HCT116 (cell line): ENCODE data around the gene NSD2. TPM values are rescaled to one million over a fixed set of nuclear protein-coding genes. Genes with fewer than 3 reads are reported as not detected.

Experiments used
- ATAC-seq: fragments of 200-7000 bp; cut with Tn5 transposase; 2 replicates; pipeline ENCODE4 v1.9.1; 2020; ENCODE audit warnings: mild to moderate bottlenecking, moderate library complexity
- BruUV-seq: library from RNA; stranded (reverse); fragments of 400-500 nt; replicated peaks from 2 replicates; lab custom pipeline; 2021; lab: Mats Ljungman, UMichigan
- CTCF ChIA-PET: fragments of 300-600 bp; sonication (Branson Sonifier 250); formaldehyde crosslinking; loops from one replicate; lab custom pipeline; 2021; ENCODE audit warnings: antibody characterized with exemption; lab: Charles Lee
- POLR2A ChIA-PET: fragments of 300-600, 350-600 bp; sonication (Branson Sonifier 250); formaldehyde crosslinking; loops from one replicate; lab custom pipeline; 2021; ENCODE audit warnings: antibody characterized with exemption; lab: Charles Lee
- RAD21 ChIA-PET, 2 experiments: fragments of 300-600 bp; sonication (Branson Sonifier 250); formaldehyde crosslinking; loops; one replicate each; lab custom pipeline; 2023; ENCODE audit warnings: low total read pairs in 2 of 2; ENCODE audit not compliant: uncharacterized antibody in 2 of 2, unreplicated experiment in 2 of 2, low non-redundant PET in 1 of 2; lab: Charles Lee
- DNase-seq: peaks from one replicate; pipeline ENCODE4 v3.0.0-alpha.2; 2010; ENCODE audit warnings: low read depth, low spot score
- H2AFZ ChIP-seq: fragments of 200-600 bp; shearing (Covaris generic), sonication (generic); 2 replicates; pipeline ENCODE4 v1.6.1; 2017; ENCODE audit warnings: low read depth, mixed run types, mixed read lengths, antibody characterized with exemption, low read length; ENCODE audit not compliant: poor library complexity, severe bottlenecking
- H3K27ac ChIP-seq: 2 replicates; pipeline ENCODE4 v1.5.1; 2012; ENCODE audit warnings: low read depth, low read length
- H3K27me3 ChIP-seq: fragments of 200-600 bp; sonication (generic); 2 replicates; pipeline ENCODE4 v1.6.1; 2016; ENCODE audit warnings: mixed run types, low read length, mixed read lengths; ENCODE audit not compliant: insufficient read depth
- H3K36me3 ChIP-seq, 2 experiments: fragments of 200-500 bp in 1 of 2; fragments of 200-600 bp in 1 of 2; sonication (Bioruptor generic) in 1 of 2; sonication (generic) in 1 of 2; 2 replicates each; pipeline versions ENCODE4 v1.5.1 to v1.6.1; 2014 to 2016; ENCODE audit warnings: low read length in 2 of 2, inconsistent platforms in 1 of 2, mixed read lengths in 1 of 2, mixed run types in 1 of 2; ENCODE audit not compliant: insufficient read depth in 2 of 2, control insufficient read depth in 1 of 2
- H3K4me1 ChIP-seq, 2 experiments: fragments of 200-600 bp in 1 of 2; sonication (generic) in 1 of 2; 2 replicates each; pipeline versions ENCODE4 v1.5.1 to v1.6.1; 2012 to 2017; ENCODE audit warnings: low read length in 2 of 2, inconsistent platforms in 1 of 2, mild to moderate bottlenecking in 1 of 2, mixed read lengths in 1 of 2, mixed run types in 1 of 2, moderate library complexity in 1 of 2; ENCODE audit not compliant: insufficient read depth in 2 of 2, control insufficient read depth in 1 of 2
- H3K4me2 ChIP-seq: fragments of 200-600 bp; sonication (generic); 2 replicates; pipeline ENCODE4 v1.6.1; 2017; ENCODE audit warnings: mixed run types, low read length, mixed read lengths
- H3K4me3 ChIP-seq, 2 experiments: fragments of 200-600 bp in 1 of 2; sonication (generic) in 1 of 2; replicated peaks in 1 of 2; 2 replicates each; pipeline ENCODE4 v1.5.1; 2011 to 2016; ENCODE audit warnings: low read length in 2 of 2, control low read depth in 1 of 2, low read depth in 1 of 2, mild to moderate bottlenecking in 1 of 2, mixed read lengths in 1 of 2, mixed run types in 1 of 2
- H3K79me2 ChIP-seq: fragments of 200-600 bp; sonication (generic); 2 replicates; pipeline ENCODE4 v1.6.1; 2017; ENCODE audit warnings: mild to moderate bottlenecking, mixed run types, low read length, moderate library complexity, mixed read lengths; ENCODE audit not compliant: insufficient read depth
- H3K9ac ChIP-seq: fragments of 200-600 bp; sonication (generic); 2 replicates; pipeline ENCODE4 v1.6.1; 2016; ENCODE audit warnings: low read length, mixed read lengths
- H3K9me2 ChIP-seq: fragments of 200-600 bp; sonication (generic), shearing (Covaris generic); 2 replicates; pipeline ENCODE4 v1.6.1; 2017; ENCODE audit warnings: mixed run types, mild to moderate bottlenecking, moderate library complexity; ENCODE audit not compliant: insufficient read depth
- H3K9me3 ChIP-seq, 2 experiments: fragments of 200-500 bp in 1 of 2; fragments of 200-600 bp in 1 of 2; sonication (Bioruptor generic) in 1 of 2; sonication (generic) in 1 of 2; 2 replicates each; pipeline ENCODE4 v1.6.1; 2014 to 2017; ENCODE audit warnings: low read length in 2 of 2, mixed read lengths in 2 of 2, inconsistent platforms in 1 of 2, low read depth in 1 of 2, mild to moderate bottlenecking in 1 of 2, mixed run types in 1 of 2, moderate library complexity in 1 of 2; ENCODE audit not compliant: control insufficient read depth in 1 of 2, insufficient read depth in 1 of 2
- H4K20me1 ChIP-seq: fragments of 200-600 bp; sonication (generic), shearing (Covaris generic); 2 replicates; pipeline ENCODE4 v1.6.1; 2017; ENCODE audit warnings: mixed run types, mild to moderate bottlenecking, moderate library complexity; ENCODE audit not compliant: insufficient read depth
- EGR1 ChIP-seq: IDR thresholded peaks from 2 replicates; pipeline ENCODE4 v1.6.1; 2012; ENCODE audit warnings: low read depth
- ELF1 ChIP-seq: IDR thresholded peaks from 2 replicates; pipeline ENCODE4 v1.6.1; 2012; ENCODE audit warnings: low read depth, borderline replicate concordance
- EZH2phosphoT487 ChIP-seq: fragments of 200-600 bp; IDR thresholded peaks from 2 replicates; pipeline ENCODE4 v1.6.1; 2018; ENCODE audit warnings: antibody characterized with exemption, borderline replicate concordance
- POLR2AphosphoS5 ChIP-seq: IDR thresholded peaks from 2 replicates; pipeline ENCODE4 v1.6.1; 2011; ENCODE audit warnings: mild to moderate bottlenecking, low read depth, low read length, moderate library complexity
- TCF7L2 ChIP-seq: IDR thresholded peaks from 2 replicates; pipeline ENCODE4 v1.7.0; 2011; ENCODE audit warnings: borderline replicate concordance, inconsistent platforms; ENCODE audit not compliant: insufficient read depth, insufficient read length; ENCODE audit errors: extremely low read depth
- ZBTB33 ChIP-seq: IDR thresholded peaks from 2 replicates; pipeline ENCODE4 v1.6.1; 2011; ENCODE audit warnings: mild to moderate bottlenecking, low read length, moderate library complexity; ENCODE audit not compliant: insufficient replicate concordance; ENCODE audit errors: extremely low read depth
- intact Hi-C: fragments of 100-400 bp; cut with micrococcal nuclease; formaldehyde crosslinking; loops from 2 replicates; pipeline ENCODE4 v1.10.0; 2022
- total RNA-seq: library from RNA; stranded (reverse); gene quantifications from one replicate; pipeline ENCODE4 v1.2.1, GENCODE V29; 2021; ENCODE audit not compliant: unreplicated experiment
- TF ChIP-seq, protein P1 (sequence below), 3 experiments: fragments of 200-600 bp in 1 of 3; sonication (generic) in 1 of 3; IDR thresholded peaks in 2 of 3; conservative IDR thresholded peaks in 1 of 3; 2 replicates each; pipeline ENCODE4 v1.5.1; 2012 to 2017; ENCODE audit warnings: low read depth in 2 of 3, low read length in 2 of 3, antibody characterized with exemption in 1 of 3, borderline replicate concordance in 1 of 3, control low read depth in 1 of 3, mild to moderate bottlenecking in 1 of 3, mixed read lengths in 1 of 3, mixed run types in 1 of 3, moderate library complexity in 1 of 3; ENCODE audit not compliant: insufficient read depth in 1 of 3
- TF ChIP-seq, protein P2 (sequence below): IDR thresholded peaks from 2 replicates; pipeline ENCODE4 v1.6.1; 2012
- TF ChIP-seq, protein P3 (sequence below): IDR thresholded peaks from 2 replicates; pipeline ENCODE4 v1.6.1; 2012

The NSD2 gene
- total RNA-seq, 1 experiment from 2014 or later, result 145 TPM

- Histone ChIP-seq H3K79me2 (peaks cover 79% of the 10 kb centered on the region), H3K36me3 (peaks cover 13 to 15% of the 10 kb centered on the region in 2 experiments), H4K20me1 (no peaks in the 10 kb centered on the region; the same call in 1 of the 2 replicates), H3K9me2 (no peaks in the 10 kb centered on the region), H3K27ac (no peak overlapping the region), H3K4me1 (no peaks in the 10 kb centered on the region), H3K4me2 (no peak overlapping the region), H3K4me3 (no peak overlapping the region), H3K9me3 (no peaks in the 10 kb centered on the region), H3K9ac (no peak overlapping the region), H3K27me3 (no peaks in the 10 kb centered on the region), H2AFZ (no peak overlapping the region)
- CTCF ChIA-PET, result no interaction called here
- POLR2A ChIA-PET, result no interaction called here
- intact Hi-C loops, result no loop called here
- TF ChIP-seq EGR1, result no peak
- no peak for TF ChIP-seq ELF1
- TF ChIP-seq, protein P1, sequence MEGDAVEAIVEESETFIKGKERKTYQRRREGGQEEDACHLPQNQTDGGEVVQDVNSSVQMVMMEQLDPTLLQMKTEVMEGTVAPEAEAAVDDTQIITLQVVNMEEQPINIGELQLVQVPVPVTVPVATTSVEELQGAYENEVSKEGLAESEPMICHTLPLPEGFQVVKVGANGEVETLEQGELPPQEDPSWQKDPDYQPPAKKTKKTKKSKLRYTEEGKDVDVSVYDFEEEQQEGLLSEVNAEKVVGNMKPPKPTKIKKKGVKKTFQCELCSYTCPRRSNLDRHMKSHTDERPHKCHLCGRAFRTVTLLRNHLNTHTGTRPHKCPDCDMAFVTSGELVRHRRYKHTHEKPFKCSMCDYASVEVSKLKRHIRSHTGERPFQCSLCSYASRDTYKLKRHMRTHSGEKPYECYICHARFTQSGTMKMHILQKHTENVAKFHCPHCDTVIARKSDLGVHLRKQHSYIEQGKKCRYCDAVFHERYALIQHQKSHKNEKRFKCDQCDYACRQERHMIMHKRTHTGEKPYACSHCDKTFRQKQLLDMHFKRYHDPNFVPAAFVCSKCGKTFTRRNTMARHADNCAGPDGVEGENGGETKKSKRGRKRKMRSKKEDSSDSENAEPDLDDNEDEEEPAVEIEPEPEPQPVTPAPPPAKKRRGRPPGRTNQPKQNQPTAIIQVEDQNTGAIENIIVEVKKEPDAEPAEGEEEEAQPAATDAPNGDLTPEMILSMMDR (IDR thresholded peaks at IDR 0.05 in 2 of 3, conservative IDR thresholded peaks at IDR 0.05 in 1 of 3; ENCODE audit: borderline replicate concordance in 1 of 3, insufficient read depth in 1 of 3, low read depth in 2 of 3, low read length in 2 of 3), result peak in 1 of 3 experiments; percentile 25; a peak in 1 of 6 replicates
- TF ChIP-seq POLR2AphosphoS5, result no peak
- no peak for TF ChIP-seq TCF7L2
- no peak for DNase-seq
- BruUV-seq, result no TSS peak
- RAD21 ChIA-PET, result no interaction called here
- ATAC-seq, result peak; percentile 52
These were observed 121.4 kb downstream of the NSD2 start for GRCh38 chr4:1992468-1993168.

GRCh38 chr4:1993169-1993516 lies 122.0 kb downstream of the NSD2 start:
- no peak overlapping the region for H3K4me3 ChIP-seq
- ATAC-seq, result no peak
- BruUV-seq, result no TSS peak
- RAD21 ChIA-PET, result no interaction called here
- no peaks in the 10 kb centered on the region for H3K27me3 ChIP-seq
- no peak for TF ChIP-seq ELF1
- TF ChIP-seq, protein P2, sequence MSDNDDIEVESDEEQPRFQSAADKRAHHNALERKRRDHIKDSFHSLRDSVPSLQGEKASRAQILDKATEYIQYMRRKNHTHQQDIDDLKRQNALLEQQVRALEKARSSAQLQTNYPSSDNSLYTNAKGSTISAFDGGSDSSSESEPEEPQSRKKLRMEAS, result no peak
- TF ChIP-seq, protein P3, sequence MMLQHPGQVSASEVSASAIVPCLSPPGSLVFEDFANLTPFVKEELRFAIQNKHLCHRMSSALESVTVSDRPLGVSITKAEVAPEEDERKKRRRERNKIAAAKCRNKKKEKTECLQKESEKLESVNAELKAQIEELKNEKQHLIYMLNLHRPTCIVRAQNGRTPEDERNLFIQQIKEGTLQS, result no peak
- no peak for TF ChIP-seq EZH2phosphoT487
- no peak for TF ChIP-seq ZBTB33
- H3K9ac ChIP-seq, result no peak overlapping the region
- peaks cover 84% of the 10 kb centered on the region for H3K79me2 ChIP-seq
- no peak overlapping the region for H2AFZ ChIP-seq
- H4K20me1 ChIP-seq, result no peaks in the 10 kb centered on the region; the same call in 1 of the 2 replicates
- no peaks in the 10 kb centered on the region for H3K9me3 ChIP-seq
- H3K36me3 ChIP-seq, result peaks cover 15 to 18% of the 10 kb centered on the region in 2 experiments
- H3K9me2 ChIP-seq, result no peaks in the 10 kb centered on the region
- intact Hi-C loops, result no loop called here
- DNase-seq, result no peak
- CTCF ChIA-PET, result no interaction called here
- POLR2A ChIA-PET, result no interaction called here
- H3K4me2 ChIP-seq, result no peak overlapping the region
- no peak overlapping the region for H3K27ac ChIP-seq
- 0 out of 4 replicates have a peak, but pooled peaks cover 0 to under 1% of the 10 kb centered on the region in 2 experiments for H3K4me1 ChIP-seq
